NCI-H2081 treated with DMSO at 0.1 percent for 48 hours (cell line): ENCODE results near the gene NPDC1.

ENCODE experiments used
- DNase-seq: peaks from one replicate; lab custom pipeline; 2025; lab: John Stamatoyannopoulos, UW

NPDC1 gene

DNA sequence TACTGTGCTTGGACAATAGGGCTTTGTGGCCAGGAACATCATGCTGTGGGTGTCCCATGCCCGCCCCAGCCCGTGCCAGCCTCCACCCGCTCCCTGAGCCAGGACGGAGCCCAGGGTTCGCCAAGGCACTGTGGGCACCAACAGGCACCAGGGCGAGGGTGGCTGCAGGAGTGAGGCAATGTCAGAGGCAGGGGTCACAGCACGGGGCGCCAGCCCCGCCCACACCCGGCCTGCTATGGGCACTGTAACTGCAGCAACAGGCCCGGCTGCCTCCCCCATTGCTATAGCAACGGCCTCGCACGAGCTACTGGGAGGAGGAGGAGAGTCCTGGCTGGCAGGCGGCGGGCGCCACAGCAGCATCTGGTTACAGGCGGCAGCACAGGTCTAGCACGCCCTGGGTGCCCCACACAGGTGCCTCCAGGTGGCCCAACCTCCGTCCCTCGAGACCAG lies 20.4 kb downstream of the NPDC1 start:
- DNase-seq: no peak

DNA sequence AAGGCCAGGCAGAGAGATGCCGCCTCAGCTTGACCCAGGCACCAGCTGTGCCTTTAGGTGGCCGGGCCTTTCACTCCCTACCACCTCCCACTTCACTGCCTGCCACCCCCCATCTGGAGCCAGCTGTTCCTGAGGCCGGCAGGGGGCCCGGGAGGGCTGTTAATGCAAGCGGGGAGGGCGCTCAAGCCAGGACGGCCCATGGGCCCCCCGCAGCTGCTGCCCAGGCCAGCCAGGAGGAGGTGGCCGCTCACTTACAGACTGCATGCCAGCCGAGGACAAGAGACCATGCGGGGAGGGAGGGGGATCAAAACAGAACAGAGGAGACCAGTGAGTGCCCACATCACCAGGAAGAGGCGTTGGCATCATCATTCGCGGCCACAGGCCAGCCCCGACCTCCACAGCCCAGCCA lies 22.4 kb downstream of the NPDC1 start:
- DNase-seq: no peak

DNA sequence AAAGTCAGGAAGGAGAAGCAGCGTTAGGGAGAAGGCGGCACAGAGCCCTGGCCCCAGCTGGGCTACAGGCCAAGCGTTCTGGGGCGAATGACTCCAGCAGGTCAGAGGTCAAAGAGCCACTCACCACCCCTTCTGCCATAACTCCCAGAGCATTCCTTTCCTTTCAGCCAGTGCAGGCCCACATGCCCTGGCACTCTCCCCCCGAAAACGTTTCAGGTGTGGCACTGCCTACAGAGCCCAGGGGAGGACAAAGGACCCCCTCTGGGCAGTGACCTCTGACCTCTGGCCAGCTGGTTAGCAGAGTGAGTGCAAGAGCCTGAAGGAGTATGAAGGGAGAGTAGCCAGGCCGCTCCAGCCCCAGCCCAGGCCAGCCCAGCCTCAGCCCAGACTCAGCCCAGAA lies 22.8 kb downstream of the NPDC1 start:
- DNase-seq: no peak

GRCh38 chr9:137022662-137023008 lies 23.3 kb downstream of the NPDC1 start:
- DNase-seq: no peak

DNA sequence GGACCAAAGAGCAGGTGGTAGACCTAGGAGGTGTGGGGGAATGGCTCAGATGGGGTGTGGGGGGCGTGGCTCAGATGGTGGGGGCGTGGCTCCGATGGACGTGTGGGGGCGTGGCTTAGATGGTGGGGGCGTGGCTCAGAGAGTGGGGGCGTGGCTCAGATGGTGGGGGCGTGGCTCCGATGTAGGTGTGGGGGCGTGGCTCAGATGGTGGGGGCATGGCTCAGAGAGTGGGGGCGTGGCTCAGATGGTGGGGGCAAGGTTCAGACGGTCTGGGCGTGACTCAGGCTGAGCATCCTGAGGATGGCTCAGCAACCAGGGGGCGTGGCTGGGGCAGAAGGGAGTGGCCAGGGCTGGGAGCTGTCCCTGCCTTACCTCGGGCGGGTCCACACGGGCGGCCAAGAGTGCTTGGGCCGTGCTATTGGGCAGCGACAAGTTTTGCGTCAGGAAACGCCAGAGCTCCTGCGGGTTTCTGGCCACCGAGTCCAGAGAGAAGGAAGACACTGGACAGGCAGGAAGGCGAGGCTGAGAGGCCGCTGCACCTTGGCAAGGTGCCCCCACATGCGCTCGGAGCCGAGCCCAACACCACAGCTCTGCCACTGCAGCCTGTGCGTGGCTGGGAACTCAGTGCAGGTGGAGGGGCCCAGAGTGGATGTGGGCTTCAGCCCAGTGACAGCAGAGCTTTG lies 23.9 kb downstream of the NPDC1 start:
- no peak for DNase-seq

DNA sequence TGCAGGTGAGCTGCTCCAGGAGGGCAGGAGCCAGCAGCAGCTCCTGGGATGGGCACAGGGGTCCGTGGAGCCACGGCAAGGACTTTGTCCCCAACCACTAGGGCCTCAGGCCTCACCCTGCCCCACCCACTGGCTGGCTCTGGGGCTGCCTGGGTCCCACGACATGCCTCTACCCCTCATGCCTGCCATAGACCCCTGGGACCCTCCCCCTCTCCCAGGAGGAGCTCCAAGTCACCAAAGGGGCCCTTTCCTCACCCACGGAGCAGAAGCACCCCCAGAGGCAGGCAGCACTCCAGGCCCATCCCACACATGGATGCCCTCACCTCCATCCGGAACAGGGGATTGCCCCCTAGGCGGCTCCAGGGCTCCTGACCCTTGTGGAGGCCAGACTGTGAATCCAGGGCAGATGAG lies 24.4 kb downstream of the NPDC1 start:
- no peak for DNase-seq

GRCh38 chr9:137020771-137021567 lies 25.0 kb downstream of the NPDC1 start:
- DNase-seq: no peak

DNA sequence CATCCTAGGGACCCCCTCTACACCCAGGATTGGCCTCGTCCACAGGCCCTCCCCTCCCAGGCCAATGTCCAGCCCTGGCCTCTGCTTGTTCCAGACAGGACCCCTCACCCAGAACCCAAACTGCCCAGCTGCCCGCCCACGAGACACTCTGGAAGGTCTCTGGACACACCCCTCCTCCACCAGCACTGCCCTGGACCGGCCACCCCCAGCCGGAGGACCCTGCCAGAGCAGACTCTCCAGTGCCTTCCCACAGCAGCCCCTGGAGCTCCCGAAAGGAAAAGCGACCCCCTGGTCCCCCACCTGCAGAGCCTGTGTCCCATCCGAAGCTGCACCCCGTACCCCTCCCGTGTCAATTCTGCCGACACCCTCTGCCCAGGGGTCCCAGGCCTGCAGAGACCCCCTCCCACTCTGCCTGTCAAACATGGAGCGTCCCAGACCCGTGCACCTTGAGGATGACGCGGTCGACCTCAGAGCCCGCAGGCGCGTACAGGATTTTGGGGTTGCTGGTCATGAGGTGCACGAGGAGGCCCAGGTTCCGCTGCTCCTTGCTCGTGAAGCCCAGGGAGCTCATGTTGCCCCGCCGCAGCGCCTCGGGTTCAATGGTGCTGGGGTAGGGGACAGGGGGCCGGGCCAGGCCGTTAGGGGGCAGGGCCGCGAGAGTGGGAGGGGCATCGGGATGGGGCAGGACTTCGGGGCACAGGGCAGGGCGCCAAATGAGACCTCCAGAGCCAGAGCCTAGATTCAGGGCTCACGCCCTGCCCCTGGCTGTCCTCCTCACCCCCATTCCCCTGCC lies 25.9 kb downstream of the NPDC1 start:
- DNase-seq: no peak

DNA sequence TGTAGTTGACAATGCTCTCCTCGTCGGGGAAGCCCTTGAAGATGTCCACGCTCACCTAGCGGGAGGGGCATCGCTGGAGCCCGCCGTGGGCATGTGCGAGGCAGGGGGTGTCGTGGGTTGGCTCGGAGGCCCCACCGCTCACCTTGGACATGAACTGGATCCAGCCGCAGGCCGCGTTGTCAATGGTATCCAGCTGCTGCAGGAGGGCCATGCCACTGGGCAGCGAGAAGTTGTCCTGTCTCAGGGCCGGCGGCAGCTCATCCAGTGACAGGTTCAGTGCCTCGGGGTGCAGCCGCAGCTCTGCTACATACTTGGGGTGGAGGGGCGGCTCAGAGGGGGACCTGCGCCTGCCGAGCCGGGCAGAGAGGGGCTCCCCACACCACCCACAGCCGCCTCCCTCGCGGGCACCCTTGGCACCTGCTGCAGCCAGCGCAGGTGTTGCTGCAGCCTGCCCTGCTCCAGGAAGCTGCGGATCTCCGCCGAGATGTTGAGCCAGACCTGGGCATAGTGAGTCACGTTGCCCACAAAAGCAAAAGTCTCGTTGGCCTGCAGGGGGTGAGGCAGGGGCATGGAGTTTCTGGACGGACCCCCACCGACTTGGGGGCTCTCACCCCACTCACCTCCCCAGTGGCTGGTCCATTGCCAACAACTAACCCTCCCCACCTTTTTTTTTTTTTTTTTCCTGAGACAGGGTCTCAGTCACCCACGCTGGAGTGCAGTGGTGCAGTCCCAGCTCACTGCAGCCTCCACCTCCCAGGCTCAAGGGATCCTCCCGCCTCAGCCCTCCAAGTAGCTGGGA lies 27.0 kb downstream of the NPDC1 start:
- no peak for DNase-seq

DNA sequence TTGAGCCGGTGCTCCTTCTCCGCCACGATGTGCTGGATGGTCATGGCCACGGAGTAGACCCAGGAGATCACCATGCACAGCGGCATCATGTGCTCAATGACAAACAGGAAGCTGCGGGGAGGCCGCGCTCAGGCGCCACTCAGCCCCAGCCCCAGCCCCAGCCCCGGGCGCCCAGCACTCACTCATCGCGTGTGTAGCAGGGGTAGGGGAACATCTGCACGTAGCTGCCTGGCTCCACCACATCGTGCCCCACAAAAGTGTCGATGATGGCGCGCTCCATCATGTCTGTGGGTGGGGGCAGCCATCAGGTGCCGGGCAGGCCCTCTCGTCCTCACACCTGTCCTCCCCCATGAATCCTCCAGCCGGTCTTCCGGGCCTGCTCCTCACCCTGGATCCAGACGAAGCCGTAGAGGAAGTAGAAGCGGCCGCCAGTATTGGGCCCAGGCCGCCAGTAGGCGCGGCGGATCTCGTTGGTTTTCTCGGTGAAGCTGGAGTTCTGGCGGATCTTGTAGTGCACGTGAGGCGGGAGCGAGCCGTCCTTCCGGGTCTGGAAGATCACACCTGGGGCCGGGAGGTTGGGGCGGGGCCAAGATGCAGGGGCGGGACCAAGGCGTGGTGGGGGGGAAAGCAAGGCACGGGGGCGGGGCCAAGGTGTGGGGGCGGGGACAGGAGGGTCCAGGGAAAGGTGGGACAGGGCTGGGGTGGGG lies 28.0 kb downstream of the NPDC1 start:
- no peak for DNase-seq

- DNase-seq: no peak
Measured at GRCh38 chr9:137017071-137017470, 28.9 kb downstream of the NPDC1 start.

DNA sequence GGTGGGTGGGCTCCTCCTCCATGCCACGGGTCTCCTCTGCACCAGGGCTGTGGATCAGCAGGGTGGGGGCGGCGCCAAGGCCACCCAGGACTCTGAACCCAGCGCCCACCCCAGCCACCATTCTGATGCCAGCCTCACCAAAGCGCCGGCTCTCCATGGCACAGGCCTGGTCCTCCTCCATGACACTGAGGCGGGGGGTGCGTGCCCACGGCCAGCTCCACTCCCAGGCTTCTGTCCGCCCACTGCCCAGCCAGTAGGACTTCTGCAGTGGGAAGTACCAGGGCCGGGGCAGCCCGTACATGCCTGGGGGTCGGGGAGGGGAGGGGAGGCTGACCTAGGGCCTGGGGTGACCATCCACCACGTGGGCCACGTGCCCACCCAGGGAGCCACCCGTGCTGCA lies 29.5 kb downstream of the NPDC1 start:
- DNase-seq: no peak

GRCh38 chr9:137015976-137016375 lies 30.0 kb downstream of the NPDC1 start:
- DNase-seq: no peak

GRCh38 chr9:137015540-137015930 lies 30.4 kb downstream of the NPDC1 start:
- no peak for DNase-seq

DNA sequence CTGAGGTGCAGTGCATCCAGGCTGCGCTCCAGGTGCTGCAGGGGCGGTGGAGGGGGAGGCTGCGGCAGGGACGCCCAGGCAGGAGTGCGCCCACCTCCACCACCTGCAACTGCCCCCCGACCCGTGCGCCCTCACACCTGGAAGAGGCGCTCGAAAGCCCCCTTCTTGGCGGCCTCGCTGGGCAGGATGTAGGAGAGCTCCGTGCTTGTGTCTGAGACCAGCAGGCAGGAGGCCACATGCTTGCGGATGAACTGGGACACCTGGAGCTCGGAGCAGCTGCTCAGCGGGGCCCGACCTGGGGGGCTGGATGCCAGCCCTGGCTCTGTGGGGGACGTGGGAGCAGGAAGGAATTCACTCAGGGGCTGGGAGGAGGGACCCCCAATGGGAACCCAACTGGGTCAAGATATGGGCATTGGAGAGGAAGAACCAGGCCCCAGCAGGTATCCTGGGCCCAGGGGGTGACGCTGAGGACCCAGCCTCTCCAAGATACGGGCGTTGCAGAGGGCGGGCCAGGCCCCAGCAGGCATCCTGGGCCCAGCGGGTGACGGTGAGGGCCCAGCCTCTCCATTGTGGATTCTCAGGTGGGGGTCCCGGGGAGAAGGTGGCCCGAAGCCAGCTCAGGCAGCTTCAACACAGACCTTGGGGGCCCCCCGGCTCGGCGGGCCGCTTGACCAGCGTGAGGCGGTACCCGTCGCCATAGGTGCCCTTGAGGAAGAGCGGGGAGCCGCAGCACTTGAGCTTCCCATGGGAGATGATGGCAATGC lies 31.0 kb downstream of the NPDC1 start:
- DNase-seq: no peak

DNA sequence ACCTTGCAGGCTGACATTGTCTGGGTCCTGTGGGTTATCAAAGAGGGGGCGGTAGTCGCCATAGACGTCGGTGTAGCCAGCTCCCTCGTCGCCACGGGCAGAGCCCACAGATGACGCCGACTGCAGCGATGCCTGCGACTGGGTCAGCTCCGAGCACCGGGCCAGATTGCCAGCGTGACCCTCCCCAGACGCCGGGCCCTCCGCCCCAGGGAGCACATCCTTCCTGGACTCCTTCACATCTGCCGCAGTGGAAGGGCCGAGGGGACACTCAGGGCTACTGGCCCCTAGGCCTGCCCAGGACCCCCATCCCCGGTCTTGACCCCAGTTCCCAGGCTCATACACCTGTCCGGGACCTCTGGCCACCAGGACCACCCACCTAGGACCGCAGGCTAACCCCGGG lies 31.8 kb downstream of the NPDC1 start:
- no peak for DNase-seq

DNA sequence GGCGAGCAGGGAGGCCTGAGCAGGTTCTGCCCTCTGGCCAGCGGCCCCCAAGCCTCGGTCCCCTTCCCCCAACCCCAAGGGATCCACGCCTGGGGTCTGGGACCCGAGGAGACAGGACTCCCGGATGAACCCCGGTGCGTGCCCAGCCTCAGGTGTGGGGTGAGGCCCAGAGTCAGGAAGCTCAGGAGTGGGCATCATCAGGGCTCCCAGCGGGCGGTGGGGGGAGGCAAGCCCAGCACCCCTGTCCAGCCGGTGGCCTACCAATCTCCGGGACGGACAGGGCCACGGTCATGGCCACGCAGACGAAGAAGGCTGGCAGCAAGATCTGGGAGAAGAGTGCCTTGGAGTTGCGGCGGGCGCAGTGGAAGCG lies 32.4 kb downstream of the NPDC1 start:
- no peak for DNase-seq

DNA sequence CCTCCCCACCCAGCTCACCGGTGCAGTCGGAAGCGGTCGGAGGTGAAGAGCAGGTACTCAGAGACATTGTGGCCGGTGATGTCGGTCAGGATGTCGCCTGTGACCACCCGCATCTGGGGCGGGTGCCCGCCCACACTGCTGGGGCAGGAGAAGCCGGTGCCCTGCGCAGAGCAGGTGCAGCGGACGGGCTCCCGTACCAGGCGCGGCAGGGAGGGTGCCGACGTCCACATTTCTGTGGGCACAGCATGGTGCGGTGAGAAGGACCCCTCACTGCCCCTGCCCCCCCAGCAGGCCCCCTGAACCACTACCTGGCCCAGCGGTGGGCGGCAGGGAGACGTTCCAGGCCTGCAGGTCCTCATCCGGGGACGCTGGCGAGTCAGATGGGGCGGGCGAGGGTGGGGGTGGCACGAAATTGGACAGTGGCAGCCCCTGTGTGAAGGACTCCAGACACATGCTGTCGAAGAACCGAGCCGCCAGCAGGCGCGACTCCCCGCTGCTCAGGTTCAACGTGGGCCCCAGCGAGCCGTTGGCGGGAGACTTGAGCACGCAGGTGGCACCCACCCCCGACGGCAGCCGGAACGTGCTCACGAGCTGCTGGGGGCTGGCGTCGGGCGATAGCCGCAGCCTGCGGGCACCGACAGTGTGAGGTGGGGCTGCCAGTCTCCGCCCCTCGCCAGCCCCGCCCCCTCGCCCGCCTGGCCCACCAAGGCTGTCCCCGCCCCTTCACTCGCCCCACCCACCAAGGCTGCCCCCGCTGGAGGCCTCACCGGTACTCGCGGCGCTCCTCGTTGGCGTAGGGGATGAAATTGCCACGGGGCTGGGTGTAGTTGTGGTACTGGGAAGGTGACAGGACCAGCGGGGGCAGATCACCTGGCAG lies 33.0 kb downstream of the NPDC1 start:
- no peak for DNase-seq

- DNase-seq: no peak
Measured at GRCh38 chr9:137011907-137012675, 33.9 kb downstream of the NPDC1 start.
